HT1080 (cell line): ENCODE data around the gene DCLK1. TPM values are rescaled to one million over a fixed set of nuclear protein-coding genes. Genes with fewer than 3 reads are reported as not detected.
"Not testable (repeated sequence)": the region's sequence is repeated elsewhere in the genome, so short reads cannot be mapped to it uniquely, and the experiment has no call there.

Source experiments
- DNase-seq: peaks from one replicate; pipeline ENCODE4 v3.0.0-alpha.2; 2015; ENCODE audit warnings: low read depth
- total RNA-seq: library from RNA; depleted of rRNA; stranded (reverse); fragments of >200 nt; shearing (Covaris generic); gene quantifications from 2 replicates; pipeline ENCODE4 v1.2.3, GENCODE V29; 2014

DCLK1 gene
- total RNA-seq, 1 experiment from 2014 or later: 5.2 TPM

DNA sequence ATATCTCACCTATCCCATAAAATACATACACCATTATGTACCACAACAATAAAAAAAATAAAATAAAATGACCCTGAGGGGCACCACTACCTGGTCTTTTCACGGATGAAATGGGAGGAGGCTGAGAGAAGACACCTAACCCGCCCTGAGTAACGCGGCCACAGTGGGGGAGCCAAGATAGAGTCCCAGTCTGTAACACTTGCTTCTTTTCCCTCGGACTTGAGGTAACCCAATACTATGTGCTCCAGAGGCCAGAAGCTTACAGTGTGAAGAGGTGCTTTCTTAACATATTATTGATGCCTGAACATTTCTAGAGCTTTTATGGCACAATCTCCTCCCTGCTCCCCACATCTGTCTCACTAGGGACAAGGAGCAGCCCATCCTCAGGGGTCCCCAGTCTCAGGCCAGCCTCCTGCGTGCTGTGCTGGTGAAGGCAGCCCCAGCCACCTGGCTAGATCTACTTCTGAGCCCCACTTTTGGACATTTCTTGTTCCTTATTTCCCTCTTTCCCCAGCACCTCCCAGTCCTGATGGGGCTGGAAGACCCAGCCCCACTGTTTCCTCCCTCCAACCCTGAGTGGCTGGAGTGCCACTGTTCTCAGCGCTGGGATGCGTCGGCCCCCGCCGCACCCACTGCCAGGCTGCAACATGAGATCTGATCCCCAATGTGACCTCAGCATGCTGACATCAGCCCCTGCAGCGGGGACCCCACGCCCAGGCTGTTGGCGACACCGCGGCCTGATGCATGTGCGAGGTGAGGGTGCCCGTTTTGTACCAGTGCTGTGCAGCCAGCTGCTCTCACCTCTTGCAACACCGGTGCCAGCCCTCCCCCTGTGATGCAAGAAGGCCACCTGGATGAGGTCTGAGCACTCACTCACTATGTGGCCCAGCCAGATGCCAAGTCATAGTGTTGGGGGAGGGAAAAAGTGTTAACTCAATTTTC, 143.3 kb downstream of the DCLK1 start:
- DNase-seq: no peak

DNA sequence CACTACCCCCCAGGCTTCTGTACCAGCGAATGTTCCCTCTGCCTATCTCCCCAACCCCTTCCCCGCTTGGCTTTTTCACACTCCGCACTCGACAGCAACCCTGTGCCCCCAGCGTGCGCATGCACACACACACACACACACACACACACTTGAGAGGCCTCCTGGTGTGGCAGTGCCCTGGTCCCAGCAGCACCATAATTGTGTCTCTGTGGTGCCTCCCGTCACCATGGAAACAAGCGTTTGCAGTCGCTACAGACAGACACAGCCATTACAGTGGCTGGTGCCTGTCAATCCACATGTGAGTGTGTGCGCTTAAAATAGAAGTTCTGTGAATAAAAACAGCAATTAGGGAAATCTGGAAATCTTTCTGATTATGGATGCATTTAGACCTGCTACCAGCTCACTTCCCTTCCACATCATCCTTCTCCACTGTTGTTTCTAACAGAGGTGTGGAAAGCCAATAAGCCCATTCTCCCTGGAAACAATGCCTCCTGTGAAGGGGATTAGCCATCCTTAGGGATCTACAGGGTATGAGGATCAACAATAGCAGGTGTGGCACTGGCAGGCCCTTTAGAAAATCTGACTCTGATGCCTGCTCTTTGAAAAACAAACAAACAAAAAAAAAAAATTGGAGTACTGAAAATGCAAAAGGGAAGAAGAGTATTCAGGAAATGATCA, 146.3 kb downstream of the DCLK1 start:
- no peak for DNase-seq

DNA sequence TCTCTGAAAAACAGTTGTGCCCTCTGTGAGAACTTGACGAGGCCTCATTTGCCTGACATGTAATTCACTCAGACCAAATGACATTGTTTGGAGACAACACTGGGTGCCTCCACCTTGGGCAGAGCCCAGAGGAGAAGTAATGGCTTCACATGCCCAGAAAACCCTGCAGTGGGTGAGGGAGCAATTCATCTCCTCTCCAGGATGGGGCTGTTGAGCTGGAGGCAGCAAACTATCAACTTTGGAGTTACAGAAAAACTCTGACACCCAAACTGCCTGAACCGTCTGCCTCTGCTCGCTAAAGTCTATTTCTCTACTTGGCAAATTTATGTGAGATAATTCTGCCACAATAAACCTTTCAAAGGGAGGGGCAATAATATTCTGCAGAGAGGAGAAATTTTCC, 146.9 kb downstream of the DCLK1 start:
- DNase-seq: no peak

DNA sequence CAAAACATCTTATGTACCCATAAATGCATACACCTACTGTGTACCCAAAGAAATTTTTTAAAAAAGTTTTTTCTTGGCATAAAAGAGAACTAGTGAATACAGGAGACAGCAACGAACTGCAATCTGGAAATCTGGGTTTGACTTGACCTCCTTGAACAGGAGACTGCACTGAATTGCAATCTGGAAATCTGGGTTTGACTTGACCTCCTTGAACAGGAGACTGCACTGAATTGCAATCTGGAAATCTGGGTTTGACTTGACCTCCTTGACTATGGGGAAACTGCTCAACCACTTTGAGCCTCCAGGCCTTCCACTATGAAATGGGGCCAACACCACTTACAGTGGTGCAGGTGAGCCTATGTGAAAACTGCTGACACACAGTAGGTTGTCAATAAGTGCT, 147.5 kb downstream of the DCLK1 start:
- not testable (repeated sequence) for DNase-seq

DNA sequence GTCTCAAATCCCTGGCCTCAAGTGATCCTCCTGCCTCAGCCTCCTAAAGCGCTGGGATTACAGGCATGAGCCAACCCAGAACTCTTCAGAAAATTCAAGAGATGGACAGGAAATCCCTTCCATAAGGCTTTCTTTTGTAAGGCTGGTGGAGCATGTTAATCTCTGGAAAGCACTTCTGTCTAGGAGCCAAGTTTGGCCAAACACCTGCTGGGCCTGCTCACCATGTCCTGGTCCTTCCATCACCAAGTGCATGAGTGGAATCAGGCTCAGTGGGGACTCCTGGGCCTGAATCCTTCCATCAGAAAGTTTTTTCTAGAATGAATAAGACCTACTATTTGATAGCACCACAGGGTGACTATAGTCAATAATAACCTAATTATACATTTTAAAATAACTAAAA, 148.0 kb downstream of the DCLK1 start:
- no peak for DNase-seq

DNA sequence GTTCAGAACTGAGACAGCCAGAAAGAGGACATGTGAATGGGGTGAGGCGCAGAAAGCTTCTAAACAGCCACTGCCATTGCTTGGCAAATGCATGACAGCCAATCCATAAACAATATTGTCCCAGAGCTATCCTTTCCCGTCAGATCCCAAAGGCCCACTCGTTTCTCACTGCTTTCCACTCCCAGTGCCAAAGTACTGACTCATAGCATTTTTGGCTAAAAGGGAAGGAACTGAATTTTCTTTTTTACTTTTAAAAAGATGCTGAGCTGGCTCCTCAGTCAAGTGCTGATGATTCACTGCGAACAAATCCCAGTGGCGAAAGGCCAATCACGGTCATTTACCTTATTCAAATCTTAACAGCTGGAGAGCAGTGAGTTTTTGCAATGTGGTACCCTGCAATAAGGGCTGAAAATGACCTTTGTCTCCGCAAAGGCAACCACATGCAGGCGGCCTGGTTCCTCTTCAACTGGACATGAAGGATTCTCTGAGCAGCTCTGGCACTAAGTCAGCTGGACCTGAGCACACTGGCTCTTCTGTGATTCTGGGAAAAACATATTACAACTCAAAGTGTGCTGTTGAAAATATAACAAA, 151.7 kb downstream of the DCLK1 start:
- peak; percentile 77 for DNase-seq

DNA sequence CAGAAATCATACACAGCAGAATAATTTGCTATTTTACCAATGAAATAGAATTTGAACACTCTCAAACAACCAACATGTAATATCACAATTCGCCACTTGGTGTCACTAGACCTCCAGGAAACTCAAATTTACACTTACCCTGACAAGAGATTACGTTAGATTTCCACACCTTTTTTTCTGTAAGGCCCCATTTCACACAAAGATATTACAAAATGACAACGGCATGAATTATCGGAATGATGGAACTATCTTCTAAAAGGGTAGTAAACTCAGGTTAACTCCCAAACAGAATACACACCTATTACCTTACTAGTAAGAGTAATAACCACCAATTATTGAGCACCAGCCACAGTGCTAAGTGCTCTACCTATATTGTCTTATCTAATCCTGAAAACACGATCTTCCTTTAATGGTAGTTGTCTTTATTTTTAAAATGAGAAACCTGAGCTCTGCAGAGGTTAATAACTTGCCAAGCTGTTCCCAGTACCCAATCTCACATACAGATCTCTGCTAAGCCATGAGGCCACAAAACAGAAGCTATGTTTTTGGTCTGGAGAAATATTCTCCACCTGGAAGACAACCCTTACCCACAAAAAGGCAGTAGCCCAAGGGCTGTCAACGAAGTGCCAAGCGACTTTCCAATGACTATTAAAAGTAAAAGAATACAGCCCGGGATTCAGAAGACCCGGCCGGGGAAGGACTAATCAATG, 152.4 kb downstream of the DCLK1 start:
- peak; percentile 54 for DNase-seq

DNA sequence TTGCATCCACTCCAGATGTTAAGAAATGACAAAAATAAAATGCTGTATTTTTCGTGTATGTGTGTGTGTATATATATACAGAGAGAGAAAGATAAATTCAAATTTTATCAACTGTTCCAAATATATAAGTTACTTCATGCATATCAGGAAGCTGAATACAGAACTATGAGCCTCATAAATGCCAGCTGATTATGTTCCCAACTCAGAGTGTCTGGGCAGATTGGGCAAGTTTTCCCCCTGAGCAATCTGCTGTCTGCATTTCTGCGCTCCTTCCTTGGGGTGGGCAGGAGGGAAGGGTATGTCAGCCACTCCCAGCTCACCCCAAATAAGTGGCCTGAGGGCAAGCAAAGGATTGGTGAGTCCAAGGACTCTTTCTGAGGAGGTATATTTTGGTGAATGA, 154.1 kb downstream of the DCLK1 start:
- DNase-seq: no peak

DNA sequence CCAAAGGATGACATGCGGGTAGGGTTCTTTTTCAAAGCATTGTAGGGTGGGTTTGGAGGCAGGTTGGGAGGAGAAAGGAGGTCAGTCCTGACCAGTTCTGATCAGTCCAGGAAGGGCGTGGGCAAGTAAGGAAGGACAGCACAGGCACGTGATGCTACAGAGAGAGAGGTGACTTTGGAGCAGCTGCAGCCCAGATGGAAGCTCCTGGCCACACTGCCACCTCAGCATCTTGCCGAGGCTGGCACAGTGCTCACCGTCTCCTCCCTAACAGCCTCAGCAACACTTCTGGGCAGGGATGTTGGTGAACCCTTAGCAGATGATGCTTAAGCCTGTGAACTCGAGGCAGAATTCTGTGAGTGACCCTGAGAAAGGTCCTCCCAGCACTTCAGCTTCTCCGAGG, 155.1 kb downstream of the DCLK1 start:
- no peak for DNase-seq

DNA sequence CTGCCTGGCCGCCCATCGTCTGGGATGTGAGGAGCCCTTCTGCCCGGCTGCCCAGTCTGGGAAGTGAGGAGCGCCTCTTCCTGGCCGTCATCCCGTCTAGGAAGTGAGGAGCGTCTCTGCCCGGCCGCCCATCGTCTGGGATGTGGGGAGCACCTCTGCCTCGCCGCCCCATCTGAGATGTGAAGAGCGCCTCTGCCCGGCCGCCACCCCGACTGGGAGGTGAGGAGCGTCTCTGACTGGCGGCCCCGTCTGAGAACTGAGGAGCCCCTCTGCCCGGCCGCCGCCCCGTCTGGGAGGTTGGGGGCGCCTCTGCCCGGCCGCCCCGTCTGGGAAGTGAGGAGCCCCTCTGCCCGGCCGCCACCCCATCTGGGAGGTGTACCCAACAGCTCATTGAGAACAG, 164.2 kb downstream of the DCLK1 start:
- not testable (repeated sequence) for DNase-seq

DNA sequence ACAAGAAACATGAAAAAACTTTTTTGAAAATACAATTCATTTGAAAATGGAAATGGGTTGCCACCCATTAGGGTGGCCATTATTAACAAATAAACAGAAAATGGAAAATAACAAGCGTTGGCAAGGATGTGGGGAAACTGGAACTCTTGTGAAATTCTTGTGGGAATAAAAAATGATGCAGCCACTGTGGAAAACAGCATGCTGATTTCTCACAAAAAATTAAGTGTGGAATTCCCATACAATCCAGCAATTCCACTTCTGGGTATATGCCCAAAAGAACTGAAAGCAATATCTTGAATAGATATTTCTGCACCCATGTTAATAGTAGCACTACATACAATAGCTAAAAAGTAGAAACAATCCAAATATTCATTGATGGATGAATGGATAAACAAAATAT, 165.2 kb downstream of the DCLK1 start:
- no peak for DNase-seq

DNA sequence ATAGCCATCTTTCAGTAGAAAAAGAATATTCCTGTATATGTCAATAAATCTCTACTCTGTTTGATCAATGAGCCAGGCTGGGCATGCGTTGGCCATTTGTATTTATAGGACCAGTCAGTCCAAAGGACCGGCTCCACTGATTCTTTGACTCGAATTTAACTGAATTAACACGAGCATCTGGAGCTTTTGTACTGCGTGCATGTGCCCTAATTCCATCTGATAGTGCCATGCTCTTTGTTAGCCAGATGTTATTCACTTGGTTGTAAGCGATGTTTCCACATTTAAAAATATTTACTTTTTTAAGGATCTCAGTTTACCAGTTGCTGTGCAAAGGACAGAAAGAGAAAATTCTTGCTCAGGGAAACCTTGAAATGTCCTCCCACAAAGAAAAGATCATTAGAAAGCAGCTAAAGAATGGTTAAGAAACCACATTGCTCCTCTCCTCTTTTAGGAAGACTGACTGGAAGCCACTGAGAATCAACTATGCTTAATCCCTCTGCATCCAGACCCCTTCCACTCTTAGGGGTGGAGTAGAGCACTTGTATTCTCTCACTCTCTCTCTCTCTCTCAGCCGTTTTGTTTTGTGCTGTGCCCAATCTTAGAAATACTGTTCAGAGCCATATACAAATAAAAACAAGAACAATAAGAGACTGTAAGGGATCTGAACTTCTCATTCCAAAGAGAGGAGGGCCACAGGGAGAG, 165.8 kb downstream of the DCLK1 start:
- DNase-seq: no peak

DNA sequence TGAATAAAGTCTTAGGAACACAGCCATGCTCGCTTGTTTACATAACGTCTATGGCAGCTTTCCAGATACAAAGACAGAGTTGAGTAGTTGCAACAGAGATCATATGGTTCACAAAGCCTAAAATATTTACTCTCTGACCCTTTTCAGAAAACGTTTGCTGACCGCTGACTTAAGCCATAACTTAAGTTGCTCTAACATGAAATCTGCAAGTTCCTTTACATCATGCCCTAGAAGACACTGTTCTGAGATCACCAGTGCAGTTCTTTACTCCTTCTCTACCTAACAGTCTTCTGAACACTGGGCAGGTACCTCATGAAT, 166.4 kb downstream of the DCLK1 start:
- DNase-seq: no peak

DNA sequence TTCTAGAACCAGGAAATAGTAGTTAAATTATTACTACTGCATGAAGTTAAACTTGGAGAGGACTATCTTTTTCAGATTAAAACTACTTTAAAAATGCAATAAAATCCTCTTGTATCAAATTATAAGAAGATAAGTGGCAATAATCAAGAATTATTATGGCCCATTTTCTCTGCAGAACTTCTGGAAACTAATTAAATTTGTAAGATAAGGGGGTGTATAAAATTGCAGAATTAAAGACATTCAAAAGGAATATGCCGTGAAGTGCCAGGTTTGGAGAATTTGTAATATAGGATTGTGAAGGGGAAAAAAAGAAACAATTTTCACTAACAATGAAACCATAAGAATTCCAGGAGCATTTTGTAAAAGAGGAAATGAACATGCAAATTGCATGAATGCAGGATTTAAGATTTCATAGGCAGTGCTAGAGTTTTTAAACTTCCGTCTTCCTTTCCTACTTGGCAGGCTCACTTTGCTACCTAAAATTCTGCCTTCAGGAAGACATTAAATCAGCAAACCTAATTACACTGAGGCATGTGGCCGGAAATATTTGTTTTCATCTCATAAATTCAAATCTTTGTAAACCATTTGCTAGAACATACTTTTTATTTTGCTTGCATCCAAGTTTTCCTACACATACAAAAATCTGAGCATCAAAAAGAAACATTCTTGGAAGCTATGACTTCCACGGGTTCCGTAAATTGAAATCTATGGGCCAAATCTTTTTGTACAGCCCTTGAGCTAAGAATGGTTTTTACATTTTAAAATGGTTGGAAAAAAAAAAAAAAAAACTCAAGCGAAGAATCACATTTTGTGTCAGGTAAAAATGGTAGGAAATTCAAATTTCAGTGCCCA, 166.9 kb downstream of the DCLK1 start:
- DNase-seq: no peak

DNA sequence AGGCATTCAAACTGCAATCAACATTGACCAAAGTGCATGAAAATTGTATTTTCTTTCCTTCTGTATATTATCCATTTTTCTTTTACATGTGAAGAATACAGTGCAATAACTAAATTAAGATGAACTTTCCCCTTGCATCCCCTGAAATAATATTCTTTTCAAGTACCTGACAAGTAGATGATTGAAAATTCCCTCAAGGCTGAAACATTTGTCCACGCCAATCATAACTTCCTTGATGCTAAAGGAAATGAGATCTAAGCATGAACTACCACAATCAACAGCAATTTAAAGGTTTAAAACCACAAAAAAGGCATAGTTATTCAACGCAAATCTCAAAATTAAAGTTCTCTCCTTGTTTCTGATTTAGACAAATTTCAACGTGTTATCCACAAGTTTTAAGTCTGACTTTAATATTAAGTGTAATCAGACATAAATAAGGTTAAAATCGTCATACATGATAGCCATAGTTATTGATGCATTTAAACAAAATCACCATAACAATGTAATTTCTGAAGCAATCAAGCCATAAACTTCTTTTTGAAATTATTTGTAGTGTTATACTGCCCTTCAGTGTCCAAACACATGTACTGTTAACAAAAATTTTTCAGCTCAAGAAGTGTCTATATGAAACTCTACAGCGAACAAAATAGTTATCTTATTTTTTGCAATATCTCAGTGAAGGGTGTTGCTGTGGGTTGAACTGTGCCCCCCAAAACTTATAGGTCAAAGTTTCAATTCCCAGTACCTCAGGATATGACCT, 169.5 kb downstream of the DCLK1 start:
- no peak for DNase-seq

DNA sequence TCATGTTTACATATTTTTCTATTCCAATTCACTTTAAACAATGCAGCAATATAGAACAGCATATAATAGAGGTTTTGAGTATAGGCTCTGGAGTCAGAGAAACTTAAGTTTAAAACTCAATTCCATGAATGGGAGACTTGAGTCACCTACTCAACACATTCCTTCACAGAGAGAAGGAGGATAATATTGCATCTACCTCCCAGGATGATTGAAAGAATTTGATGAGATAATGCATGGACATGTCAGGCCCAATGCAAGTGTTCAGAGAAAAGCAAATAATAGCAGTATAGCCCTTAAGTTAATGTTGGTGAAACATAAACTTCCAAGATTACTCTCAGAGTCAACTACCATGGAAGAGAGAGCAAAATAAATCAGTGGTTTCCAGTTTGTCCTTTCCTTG, 170.2 kb downstream of the DCLK1 start:
- no peak for DNase-seq

DNA sequence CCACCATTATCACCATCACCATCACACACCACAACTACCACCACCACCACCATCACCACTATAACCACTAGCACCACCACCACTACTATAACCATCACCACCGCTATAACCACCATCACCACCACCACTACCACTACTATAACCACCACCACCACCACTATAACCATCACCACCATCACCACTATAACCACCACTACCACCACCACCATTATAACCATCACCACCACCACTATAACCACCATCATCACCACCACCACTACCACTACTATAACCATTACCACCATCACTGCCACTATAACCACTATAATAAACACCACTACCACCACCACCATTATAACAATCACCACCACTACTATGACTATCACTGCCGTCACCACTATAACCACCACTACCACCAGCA, 173.2 kb downstream of the DCLK1 start:
- DNase-seq: no peak

DNA sequence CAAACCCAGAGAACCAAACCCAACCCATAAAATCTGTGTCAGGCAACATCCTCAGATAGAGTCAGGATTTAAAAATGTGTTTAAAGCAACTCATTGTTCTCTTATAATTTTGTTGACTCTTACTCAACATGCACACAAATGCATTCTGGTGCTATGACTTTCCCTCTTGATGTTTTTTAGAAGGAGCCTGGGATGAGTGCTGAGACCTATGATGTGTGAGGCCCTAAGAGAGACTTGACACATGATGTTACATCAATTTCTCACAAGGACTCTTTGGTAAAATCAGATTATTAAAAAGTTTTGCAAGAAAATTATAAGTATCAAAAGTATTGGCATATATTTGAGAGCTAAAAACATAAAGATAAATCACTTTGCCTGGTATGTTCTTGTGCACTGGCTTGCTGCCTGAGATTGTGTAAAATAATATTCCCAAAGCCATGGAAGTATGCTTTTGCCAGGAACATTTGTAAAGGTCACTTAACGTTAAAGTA, 173.9 kb downstream of the DCLK1 start:
- DNase-seq: peak; percentile 24

DNA sequence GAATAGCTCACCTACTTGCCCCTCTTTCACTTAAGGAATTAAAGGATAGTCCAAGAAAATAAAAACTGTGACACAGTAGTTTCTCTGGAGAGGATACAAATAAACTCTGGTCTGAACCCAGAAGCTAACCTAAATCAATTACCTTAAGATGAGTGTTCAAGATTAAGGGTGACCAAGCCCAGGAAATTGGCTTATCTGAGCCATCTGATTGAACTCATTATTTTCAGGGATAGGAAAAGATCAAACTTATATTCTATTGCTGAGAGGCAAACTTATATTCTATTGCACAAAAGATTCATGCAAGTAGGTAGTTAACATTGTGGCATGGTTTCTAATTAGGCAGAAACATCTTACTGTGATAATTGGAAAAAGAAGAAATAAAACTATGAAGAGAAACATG, 175.1 kb downstream of the DCLK1 start:
- DNase-seq: no peak
